Measurements from ENCODE around the gene LRRC23.
"Not testable (repeated sequence)": the region's sequence is repeated elsewhere in the genome, so short reads cannot be mapped to it uniquely, and the experiment has no call there.

The LRRC23 gene

DNA sequence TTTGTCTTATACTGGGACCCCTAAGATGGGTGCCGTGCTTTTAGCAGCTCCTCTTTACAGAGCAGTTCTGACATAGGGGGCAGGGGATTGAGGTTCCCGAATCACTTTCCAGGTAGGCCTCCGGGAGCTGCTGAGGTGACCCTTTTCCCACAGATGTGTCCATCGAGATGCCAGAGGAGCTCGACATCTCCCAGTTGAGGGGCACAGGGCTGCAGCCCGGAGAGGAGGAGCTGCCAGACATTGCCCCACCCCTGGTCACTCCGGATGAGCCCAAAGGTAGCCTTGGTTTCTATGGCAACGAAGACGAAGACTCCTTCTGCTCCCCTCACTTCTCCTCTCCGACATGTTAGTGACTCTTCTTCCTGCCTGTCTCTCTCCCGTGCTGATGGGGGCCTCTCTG lies 41.6 kb upstream of the LRRC23 start:
- TF ChIP-seq CTCF (IDR thresholded peaks at IDR 0.05; ENCODE audit: low read depth, low read length) (no peak), MYC (IDR thresholded peaks at IDR 0.05; ENCODE audit: low read depth, low read length) (no peak), POLR2A (IDR thresholded peaks at IDR 0.05; ENCODE audit: extremely low read depth, insufficient read length) (no peak)
- TF ChIP-seq, protein P1, sequence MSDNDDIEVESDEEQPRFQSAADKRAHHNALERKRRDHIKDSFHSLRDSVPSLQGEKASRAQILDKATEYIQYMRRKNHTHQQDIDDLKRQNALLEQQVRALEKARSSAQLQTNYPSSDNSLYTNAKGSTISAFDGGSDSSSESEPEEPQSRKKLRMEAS (IDR thresholded peaks at IDR 0.05; ENCODE audit: low read depth, low read length), result no peak
- no peak overlapping the region for H3K4me3 ChIP-seq (ENCODE audit: low read depth, low read length)
- DNase-seq (ENCODE audit: low read depth), result no peak

DNA sequence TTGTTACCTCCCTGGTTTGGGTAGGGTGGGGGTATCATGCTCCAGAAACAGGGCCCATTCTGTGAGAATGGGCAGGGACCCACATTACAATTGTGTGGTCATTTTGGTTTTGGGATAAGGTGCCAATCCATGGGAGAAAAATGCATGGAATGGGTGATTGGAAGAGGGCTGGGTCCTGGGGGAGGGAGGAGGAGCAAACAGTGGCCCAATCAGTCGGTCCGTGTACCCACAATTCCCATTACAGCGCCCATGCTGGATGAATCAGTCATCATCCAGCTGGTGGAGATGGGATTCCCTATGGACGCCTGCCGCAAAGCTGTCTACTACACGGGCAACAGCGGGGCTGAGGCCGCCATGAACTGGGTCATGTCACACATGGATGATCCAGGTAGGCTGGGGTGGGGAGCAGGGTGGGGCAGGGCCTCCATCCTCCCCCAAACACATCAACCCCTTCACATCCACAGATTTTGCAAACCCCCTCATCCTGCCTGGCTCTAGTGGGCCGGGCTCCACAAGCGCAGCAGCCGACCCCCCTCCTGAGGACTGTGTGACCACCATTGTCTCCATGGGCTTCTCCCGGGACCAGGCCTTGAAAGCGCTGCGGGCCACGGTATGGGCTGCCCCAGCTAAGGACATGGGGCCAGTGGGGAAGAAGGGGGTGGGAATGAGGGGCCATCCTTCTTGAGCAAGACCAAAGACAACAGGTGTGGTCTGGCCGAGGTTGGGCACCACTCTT lies 40.9 kb upstream of the LRRC23 start:
- TF ChIP-seq, protein P1 (IDR thresholded peaks at IDR 0.05; ENCODE audit: low read depth, low read length), result no peak
- TF ChIP-seq POLR2A (IDR thresholded peaks at IDR 0.05; ENCODE audit: extremely low read depth, insufficient read length), result no peak
- no peak for TF ChIP-seq MYC (IDR thresholded peaks at IDR 0.05; ENCODE audit: low read depth, low read length)
- no peak for TF ChIP-seq CTCF (IDR thresholded peaks at IDR 0.05; ENCODE audit: low read depth, low read length)
- H3K4me3 ChIP-seq (ENCODE audit: low read depth, low read length), result no peak overlapping the region

GRCh38 chr12:6865307-6865706 lies 39.3 kb upstream of the LRRC23 start:
- not testable (repeated sequence) for DNase-seq (ENCODE audit: low read depth); H3K4me3 ChIP-seq (ENCODE audit: low read depth, low read length)

More for the DNA sequence above, 40.9 kb upstream of the LRRC23 start:
- DNase-seq (ENCODE audit: low read depth), result no peak

DNA sequence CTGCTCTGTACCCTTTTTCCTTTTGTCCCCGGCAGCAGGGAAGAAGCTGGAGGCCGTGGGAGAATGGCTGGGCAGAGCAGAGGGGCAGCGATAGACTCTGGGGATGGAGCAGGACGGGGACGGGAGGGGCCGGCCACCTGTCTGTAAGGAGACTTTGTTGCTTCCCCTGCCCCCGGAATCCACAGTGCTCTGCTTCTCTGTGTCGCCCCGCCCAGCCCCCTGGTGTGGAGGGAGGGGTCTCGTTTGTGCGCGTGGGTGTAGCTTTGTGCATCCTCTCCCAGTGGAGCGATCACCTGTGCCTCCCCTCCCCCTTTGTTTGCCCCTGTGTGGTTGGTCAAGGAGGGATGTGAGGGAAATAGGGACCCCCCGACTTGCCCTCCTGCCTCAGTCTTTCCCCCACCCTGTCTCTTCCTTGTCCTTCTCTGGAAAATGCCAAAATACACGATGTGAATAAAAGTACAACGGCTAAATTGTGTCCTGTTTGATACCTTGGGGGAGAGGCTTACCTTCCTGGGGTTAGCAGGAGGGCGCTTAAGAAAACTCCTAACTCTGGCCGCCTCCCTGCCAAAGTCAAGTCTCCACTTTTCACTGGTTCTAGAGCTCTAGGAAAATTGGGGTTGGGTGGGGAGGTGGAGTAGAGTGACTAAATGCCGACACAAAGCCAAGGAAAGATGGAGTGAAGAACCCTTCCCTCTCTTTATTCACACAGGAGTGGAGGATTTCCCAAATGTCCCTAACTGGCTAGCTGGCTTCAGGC lies 38.3 kb upstream of the LRRC23 start:
- peak overlapping the region; percentile 57 for H3K4me3 ChIP-seq (ENCODE audit: low read depth, low read length)
- no peak for DNase-seq (ENCODE audit: low read depth)
- TF ChIP-seq MYC (IDR thresholded peaks at IDR 0.05; ENCODE audit: low read depth, low read length) (no peak), CTCF (IDR thresholded peaks at IDR 0.05; ENCODE audit: low read depth, low read length) (no peak), POLR2A (IDR thresholded peaks at IDR 0.05; ENCODE audit: extremely low read depth, insufficient read length) (no peak)
- TF ChIP-seq, protein P1 (IDR thresholded peaks at IDR 0.05; ENCODE audit: low read depth, low read length), result no peak

DNA sequence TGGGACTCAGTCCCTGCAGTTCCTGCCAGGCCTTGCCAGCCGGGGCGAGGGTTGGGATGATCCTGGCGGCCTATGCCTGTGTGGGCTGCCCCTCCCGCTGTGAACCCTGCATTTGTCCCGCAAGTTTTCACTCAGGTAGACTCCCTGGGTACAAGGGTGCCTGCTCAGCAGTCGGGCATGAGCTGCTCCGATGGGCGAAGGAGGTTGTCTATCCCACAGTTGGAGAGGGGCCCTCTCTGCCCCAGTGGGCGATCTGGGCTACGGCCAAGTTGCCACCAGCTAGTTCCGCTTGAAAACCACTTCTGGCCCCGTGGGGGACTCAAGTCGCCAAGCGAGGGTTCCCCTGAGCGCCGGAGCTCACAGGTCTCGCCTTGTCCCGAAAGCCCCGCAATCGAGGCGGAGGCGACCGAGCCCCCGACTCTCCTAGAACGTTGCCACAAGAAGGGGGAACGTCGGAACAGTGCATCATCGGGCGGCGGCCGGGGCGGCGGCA lies 37.7 kb upstream of the LRRC23 start:
- H3K4me3 ChIP-seq (ENCODE audit: low read depth, low read length), result peak overlapping the region; percentile 57
- DNase-seq (ENCODE audit: low read depth), result no peak
- no peak for TF ChIP-seq CTCF (IDR thresholded peaks at IDR 0.05; ENCODE audit: low read depth, low read length)
- TF ChIP-seq, protein P1 (IDR thresholded peaks at IDR 0.05; ENCODE audit: low read depth, low read length), result no peak
- TF ChIP-seq MYC (IDR thresholded peaks at IDR 0.05; ENCODE audit: low read depth, low read length), result no peak
- no peak for TF ChIP-seq POLR2A (IDR thresholded peaks at IDR 0.05; ENCODE audit: extremely low read depth, insufficient read length)
